Measurements from ENCODE around the gene CBX2.

CBX2 gene

DNA sequence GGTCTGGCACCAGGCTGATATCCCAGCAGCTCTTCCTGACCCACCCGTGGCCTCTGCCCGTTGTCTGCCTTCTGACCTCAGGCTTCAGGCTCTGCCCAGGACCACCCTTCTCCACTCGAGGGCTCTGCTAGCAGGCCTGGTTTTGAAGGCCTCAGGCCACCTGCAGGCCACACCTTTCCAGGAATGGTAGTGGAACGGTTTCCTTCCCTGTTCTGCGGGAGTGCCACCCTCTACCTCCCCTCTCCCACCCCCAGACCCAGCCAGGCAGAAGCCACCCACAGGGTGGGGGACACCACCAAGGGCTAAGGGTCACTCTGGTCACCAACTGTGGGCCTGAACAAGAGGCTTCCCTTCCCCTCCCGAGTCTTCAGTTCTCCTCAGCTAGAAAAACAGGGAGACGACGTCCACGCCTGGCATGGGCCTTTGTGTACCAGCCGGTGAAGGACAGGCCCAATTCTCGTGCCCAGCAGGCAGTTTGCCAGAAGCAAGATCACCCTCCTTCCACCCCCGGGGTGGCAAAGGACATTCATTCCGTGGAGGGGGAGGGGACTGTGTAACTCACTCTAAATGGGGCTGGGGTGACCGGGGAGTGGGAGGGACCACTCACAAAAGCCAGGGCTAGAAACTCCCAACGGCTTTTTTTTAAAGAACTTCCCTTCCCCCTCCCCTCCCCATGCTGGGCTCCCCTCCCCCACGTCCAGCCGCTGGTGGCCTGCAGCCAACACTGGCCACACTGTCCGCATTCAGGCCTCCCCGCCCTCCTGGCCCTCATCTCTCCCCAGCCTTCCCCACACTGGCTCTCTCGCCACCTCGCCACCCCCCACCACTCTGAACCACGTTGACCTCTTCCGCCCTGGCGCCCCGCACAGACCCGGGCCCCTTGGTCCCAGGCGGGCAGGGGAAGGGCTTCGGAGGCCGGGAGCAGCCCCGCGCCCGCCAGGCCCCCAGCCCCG lies 53.6 kb downstream of the CBX2 start:
- no peak overlapping the region for H3K4me3 ChIP-seq (ENCODE audit: low read depth, low read length)
- POLR2A ChIA-PET: interaction anchor here (1.2 kb wide), 1 partner anchor 14 kb away, joined by 4 read pairs; no protein-coding TSS in a partner anchor
- TF ChIP-seq, protein P1, sequence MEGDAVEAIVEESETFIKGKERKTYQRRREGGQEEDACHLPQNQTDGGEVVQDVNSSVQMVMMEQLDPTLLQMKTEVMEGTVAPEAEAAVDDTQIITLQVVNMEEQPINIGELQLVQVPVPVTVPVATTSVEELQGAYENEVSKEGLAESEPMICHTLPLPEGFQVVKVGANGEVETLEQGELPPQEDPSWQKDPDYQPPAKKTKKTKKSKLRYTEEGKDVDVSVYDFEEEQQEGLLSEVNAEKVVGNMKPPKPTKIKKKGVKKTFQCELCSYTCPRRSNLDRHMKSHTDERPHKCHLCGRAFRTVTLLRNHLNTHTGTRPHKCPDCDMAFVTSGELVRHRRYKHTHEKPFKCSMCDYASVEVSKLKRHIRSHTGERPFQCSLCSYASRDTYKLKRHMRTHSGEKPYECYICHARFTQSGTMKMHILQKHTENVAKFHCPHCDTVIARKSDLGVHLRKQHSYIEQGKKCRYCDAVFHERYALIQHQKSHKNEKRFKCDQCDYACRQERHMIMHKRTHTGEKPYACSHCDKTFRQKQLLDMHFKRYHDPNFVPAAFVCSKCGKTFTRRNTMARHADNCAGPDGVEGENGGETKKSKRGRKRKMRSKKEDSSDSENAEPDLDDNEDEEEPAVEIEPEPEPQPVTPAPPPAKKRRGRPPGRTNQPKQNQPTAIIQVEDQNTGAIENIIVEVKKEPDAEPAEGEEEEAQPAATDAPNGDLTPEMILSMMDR (IDR thresholded peaks at IDR 0.05; ENCODE audit: insufficient read depth, low read length, missing control alignments): no peak
- no peak for DNase-seq (ENCODE audit: low read depth, low spot score)
- CTCF ChIA-PET: no interaction called here

DNA sequence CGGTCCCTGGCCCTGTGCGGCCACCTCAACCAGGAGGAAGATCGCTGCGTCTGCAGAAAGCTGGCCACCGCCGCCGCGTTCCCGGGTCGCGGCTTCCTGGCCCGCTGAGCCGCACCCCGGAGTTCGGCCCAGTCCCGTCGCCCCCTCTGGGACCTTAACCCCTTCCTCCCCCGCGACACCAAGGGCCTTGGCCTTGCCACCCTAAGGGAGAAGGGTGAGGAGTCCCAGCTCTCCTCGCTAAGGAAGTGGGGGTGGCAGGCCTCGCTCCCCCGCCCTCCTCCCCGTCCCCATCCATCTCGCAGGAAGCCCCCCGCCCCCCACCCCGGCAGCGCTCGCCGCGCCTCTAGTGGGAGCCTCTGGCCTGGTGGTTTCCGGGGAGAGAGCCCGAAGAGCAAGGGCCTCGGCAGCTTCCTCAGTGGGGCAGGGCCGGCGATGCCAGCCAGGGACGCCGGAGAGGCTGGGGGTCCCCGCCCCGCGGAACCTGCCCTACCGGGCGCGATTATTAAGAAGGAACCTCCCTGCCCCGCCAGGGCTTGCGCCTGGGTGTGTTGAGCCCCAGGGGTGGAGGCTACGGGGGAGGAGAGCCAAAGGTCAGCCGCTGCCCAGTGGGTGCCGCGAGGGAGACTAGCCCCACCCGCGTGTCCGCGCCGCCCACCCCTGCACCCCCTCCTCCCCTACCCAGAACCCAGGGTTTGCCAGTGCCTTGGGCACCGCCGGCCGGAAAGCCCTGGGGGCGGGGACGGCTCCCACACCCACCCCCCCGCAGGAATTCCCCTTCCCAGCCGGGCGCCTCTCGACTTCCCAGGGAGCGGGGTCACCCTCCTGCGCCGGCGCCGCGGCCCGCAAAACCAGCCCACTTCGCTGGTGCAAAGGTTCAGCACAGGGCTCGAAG lies 54.5 kb downstream of the CBX2 start:
- no peak overlapping the region for H3K4me3 ChIP-seq (ENCODE audit: low read depth, low read length)
- TF ChIP-seq, protein P1 (IDR thresholded peaks at IDR 0.05; ENCODE audit: insufficient read depth, low read length, missing control alignments): no peak
- CTCF ChIA-PET: no interaction called here
- DNase-seq (ENCODE audit: low read depth, low spot score): no peak
- POLR2A ChIA-PET: interaction anchor here (1.0 kb wide), 1 partner anchor 25 kb away, joined by 3 read pairs; no protein-coding TSS in a partner anchor

DNA sequence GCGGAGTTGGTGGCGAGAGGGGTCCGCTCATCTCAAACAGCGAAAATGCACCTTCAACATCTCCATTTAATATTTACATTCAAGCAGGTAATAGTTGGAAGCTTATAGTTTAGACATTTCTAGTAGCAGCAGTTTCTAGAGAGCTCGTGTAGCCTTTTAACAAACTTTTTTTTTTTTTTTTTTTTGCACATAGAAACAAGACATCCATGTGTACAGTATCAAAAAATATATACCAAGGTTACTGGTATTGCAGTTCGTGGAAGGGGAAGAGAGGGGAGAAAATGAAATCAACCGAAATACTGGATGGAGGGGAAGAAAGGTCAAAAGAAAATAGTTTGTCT lies 55.1 kb downstream of the CBX2 start:
- no peak overlapping the region for H3K4me3 ChIP-seq (ENCODE audit: low read depth, low read length)
- TF ChIP-seq, protein P1 (IDR thresholded peaks at IDR 0.05; ENCODE audit: insufficient read depth, low read length, missing control alignments): no peak
- ChIA-PET CTCF (interaction anchor here (0.8 kb wide), 1 partner anchor 75 kb away, joined by 3 read pairs; no protein-coding TSS in a partner anchor), POLR2A (interaction anchor here (1.0 kb wide), 1 partner anchor 25 kb away, joined by 3 read pairs; no protein-coding TSS in a partner anchor)
- DNase-seq (ENCODE audit: low read depth, low spot score): no peak

DNA sequence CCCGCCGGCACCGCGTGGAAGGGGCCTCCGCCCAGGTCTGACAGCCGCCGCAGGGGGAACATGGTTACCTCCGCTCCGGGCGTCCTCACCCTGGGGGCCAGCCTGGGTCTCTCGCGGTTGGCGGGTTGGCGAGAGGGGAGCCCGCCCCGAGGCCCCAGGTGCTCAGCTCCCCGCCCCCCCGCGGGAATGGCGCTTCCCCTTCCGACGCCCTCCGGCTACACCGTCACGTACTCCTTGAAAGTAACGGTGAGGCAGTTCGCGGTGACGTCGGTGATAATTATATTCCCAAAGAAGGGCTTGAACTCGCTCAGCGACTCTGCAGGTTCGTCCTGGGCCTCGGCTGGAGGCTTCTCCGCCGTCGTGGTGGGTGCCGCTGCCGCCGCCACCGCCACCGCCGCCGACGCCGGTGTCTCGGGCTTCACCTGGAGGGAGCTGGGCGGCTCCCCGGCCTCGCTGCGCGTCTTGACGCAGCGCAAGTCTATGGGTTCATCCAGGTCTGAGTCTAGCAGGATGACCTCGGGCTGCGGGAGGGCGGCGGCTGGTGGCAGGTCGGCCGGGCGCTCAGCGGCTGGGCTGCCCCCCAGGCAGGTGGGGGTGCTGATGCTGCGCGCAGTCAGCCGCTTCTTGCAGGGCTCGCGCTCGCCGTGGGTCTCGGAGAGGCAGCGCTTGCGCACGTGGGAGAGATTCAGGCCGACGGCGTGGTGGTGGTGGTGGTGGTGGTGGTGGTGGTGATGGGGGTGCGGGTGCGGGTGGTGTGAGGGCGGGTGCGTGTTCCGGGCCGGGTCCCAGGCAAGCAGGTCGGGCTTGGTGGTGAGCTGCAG lies 56.0 kb downstream of the CBX2 start:
- no peak overlapping the region for H3K4me3 ChIP-seq (ENCODE audit: low read depth, low read length)
- TF ChIP-seq, protein P1 (IDR thresholded peaks at IDR 0.05; ENCODE audit: insufficient read depth, low read length, missing control alignments): no peak
- no peak for DNase-seq (ENCODE audit: low read depth, low spot score)
- POLR2A ChIA-PET: interaction anchor here (1.0 kb wide), 1 partner anchor 26 kb away, joined by 3 read pairs; no protein-coding TSS in a partner anchor
- CTCF ChIA-PET: interaction anchor here (0.8 to 1.6 kb wide), 3 partner anchors 8 to 76 kb away, joined by 3 to 10 read pairs (median 3); no protein-coding TSS in a partner anchor

DNA sequence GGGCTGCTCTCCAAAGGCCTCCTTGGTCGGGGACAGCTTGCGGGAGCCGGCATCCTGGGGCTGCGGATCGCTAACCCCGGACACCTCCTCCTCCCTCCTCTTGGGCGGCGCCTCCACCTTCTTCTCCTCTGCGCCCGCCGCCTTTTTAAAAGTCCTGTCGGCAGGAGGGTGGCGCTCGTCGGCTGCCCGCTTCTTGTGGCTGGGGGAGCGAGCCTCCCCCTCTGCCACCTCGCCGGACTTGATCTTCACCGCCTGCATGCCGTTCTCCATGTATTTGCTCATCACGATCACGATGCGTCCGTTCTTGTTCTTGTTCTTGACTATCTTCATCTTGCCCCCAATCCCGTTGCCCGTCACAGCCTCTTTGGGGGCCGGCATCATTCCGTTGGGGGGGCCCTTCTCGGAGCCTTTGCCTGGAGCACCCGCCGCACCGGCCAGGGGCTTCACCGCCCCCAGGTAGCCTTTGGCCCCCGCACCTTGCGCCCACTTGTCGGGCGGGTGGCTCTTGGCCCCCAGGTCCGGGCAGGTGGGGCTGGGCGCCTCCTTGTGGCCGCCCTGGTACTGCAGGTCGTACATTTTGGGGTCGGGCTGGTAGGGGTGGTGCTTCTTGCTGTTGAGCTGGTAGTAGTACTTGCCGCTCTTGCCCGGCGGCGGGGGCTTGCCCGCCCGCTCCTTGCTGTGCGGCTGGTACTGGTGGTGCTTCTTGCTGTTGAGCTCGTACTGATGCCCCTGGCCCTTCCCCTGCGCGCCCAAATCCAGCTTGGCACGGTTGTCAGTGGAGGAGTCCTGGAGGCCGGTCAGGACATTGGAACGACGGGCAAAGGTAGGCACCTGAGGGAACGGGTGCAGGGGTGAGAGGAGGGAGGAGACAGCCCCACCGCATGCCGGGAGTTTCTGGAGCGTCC lies 56.9 kb downstream of the CBX2 start:
- CTCF ChIA-PET: interaction anchor here (0.6 to 2.4 kb wide), 16 partner anchors 9 to 158 kb away, joined by 3 to 13 read pairs (median 4); no protein-coding TSS in a partner anchor
- no peak for DNase-seq (ENCODE audit: low read depth, low spot score)
- TF ChIP-seq, protein P1 (IDR thresholded peaks at IDR 0.05; ENCODE audit: insufficient read depth, low read length, missing control alignments): peak; percentile 75
- POLR2A ChIA-PET: interaction anchor here (0.5 to 0.6 kb wide), 2 partner anchors 43 to 155 kb away, joined by 3 read pairs; no protein-coding TSS in a partner anchor
- H3K4me3 ChIP-seq (ENCODE audit: low read depth, low read length): no peak overlapping the region

All from AG04449 (cell line).